Stimulated activated CD4-positive, alpha-beta T cell treated with anti-CD3 and anti-CD28 coated beads, Interleukin-1b, Interleukin-23, amount 100 ng/mL, for 1 hour (primary cell): ENCODE results near the gene GNAT2.

ENCODE experiments used
- DNase-seq, 2 donors: peaks; one replicate each; pipeline ENCODE4 v3.0.0-alpha.2; 2020; ENCODE audit warnings: low read depth in 2 of 2

Gene GNAT2

DNA sequence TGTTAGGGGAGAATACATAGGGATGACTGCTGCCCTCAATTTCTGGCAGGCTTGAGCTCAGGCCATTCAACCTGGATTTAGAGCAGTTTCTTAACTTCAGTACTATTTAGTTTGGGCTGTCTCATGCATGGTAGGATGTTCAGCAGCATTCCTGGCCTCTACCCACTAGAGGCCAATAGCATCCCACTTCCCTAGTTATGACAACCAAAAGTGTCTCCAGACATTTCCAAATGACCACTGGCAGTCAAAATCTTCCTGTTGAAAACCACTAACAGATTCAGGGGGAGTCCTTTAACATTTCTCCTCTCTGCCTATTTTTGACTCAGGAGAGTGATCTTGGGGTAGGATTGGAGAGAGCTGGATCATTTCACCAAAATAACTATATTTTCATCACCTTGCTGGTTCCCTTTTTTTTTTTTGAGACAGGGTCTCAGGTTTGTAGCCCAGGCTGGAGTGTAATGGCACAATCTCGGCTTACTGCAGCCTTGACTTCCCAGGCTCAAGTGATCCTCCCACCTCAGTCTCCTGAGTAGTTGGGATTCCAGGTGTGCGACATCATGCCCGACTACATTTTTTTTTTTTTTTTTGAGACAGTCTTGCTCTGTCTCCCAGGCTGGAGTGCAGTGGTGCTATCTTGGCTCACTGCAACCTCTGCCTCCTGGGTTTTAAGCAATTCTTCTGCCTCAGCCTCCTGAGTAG lies 8.7 kb downstream of the GNAT2 start:
- no peak for DNase-seq

GRCh38 chr1:109609881-109610280 lies 9.5 kb downstream of the GNAT2 start:
- DNase-seq, result no peak

- no peak for DNase-seq
Observed at GRCh38 chr1:109605381-109605780, 14.0 kb downstream of the GNAT2 start.

DNA sequence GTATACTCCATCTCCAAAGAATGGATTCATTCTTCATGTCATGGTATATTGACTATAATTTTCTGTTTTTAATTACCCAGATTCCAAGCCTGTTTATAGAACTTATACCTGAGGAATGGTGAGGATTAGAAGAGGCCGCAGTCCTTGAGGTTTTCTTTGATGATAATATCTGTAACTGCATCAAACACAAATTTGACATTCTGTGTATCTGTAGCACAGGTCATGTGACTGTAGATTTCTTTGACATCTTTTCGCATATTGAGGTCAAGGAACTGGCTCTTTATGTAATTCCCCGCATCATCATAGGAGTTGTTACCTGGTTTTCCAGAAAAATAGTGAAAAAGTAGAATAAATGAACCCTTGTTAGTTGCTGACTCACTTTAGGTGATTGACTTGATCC lies 16.2 kb downstream of the GNAT2 start:
- DNase-seq, result no peak

DNA sequence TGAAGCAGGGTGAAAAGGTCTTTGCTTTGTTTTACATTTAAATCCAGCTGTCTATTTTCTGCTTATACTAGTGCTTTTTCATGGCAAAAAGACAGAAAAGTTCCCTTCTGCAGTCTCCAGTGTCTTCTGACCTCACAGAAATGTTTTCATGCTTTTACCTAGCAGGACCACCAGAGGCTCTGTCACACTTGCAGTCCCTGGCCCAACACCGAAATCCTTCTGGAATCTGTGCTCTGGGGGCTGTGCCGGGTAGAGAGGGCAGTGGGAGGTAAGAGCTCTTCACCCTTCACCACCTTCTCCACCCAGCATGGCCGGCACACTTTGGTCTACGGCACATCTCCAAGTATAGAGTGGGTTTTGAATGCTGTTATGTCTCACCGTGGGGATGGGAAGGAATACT lies 20.8 kb downstream of the GNAT2 start:
- DNase-seq, result no peak

DNA sequence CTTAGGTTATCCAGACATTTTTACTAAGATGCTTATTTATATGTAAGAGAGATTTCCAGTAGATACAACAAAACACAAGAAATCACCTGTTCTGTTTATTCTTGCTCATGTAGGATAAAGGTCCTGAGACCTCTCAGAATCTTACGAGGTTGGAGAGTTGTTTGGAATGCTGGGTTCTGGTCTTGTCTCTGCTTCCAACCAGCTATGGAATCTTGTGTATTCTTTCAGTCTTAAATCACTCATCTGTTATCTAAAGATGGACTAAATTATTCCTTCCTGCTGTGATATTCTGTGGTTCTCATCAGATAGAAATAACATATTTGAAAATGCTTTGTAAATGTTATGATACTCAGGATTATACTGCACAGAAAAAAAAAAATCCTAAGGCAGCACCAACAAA lies 21.3 kb downstream of the GNAT2 start:
- DNase-seq, result no peak

DNA sequence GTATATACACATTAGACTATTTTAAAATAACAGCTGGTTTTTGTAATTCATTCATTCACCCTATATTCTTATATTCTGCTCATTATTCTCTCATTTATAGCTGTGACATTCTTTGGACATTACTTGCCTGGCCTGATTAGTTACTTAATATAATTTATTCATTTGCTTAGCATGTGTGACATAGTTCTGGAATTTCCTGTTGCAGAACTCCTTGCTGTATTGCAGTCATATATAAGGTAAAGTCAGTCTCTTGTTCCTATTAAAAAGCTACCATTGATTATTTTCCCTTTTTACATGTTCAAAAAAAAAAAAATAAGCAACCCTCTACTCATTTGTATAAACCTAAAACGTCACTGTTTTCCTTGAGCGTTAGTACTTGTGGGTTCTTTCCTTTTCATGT lies 23.9 kb downstream of the GNAT2 start:
- no peak for DNase-seq

- no peak for DNase-seq
Observed at GRCh38 chr1:109592916-109593315, 26.5 kb downstream of the GNAT2 start.

DNA sequence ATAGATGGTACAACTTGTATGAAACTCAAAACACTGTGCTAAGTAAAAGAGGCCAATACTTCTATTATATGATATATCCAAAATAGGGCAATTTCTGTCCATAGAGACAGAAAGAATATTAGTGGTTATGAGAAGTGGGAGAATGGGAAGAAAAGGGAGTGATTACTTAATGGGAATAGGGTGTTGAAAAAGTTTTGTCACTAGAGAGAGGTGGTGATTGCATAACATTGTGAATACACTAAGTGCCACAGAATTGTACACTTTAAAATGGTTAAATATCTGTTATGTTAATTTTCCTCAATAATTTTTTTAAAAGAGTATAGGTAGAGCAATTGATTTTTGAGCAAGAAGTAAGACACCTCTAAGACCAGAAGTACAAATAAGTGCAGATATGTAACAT lies 29.7 kb downstream of the GNAT2 start:
- DNase-seq, result no peak

DNA sequence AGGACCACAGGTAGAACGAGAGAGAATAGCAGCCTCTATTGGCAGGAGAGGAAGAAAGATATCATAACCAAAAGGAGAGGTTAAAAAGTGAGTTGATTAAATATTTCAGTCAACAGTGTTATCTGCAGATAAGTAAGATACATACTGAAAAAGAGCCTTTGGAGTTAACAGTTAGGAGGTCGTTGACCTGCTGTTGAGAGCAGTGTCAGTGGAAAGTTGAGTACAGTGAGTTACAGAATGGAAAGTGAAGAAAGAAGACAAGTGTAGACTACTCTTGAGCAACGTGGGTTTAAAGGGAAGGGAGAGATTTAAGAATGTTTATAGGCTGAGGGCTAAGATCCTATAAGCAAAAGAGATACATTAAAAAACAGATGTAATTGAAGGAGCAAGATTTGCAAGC lies 30.2 kb downstream of the GNAT2 start:
- no peak for DNase-seq

- no peak for DNase-seq
Observed at GRCh38 chr1:109586055-109586454, 33.4 kb downstream of the GNAT2 start.

DNA sequence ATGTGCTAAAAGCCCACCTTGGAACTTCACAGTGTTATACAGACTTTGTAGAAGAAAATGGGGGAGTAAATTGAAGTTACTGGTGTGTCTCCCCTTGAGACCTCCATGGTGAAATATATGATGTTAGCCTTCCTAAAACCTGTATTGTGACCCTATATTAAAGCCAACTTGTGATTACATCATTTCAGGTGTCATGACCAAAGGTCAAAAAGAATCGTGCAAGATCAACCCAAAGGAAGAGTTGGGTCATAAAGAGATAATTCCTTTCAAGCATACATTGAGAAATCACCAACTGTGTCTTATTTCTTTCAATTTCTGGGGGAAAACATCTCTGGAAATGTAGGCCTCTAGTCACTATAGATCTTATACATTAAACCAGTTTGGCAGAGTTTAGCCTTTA lies 34.6 kb downstream of the GNAT2 start:
- no peak for DNase-seq

GRCh38 chr1:109582021-109582420 lies 37.4 kb downstream of the GNAT2 start:
- DNase-seq, result no peak

GRCh38 chr1:109579491-109579890 lies 39.9 kb downstream of the GNAT2 start:
- DNase-seq, result no peak

- no peak for DNase-seq
Observed at GRCh38 chr1:109578947-109579443, 40.4 kb downstream of the GNAT2 start.

GRCh38 chr1:109573785-109574184 lies 45.6 kb downstream of the GNAT2 start:
- no peak for DNase-seq

- no peak for DNase-seq
Observed at GRCh38 chr1:109570414-109570813, 49.0 kb downstream of the GNAT2 start.

GRCh38 chr1:109569323-109569722 lies 50.1 kb downstream of the GNAT2 start:
- DNase-seq, result no peak

GRCh38 chr1:109567877-109568672 lies 51.3 kb downstream of the GNAT2 start:
- DNase-seq, result no peak

GRCh38 chr1:109566982-109567381 lies 52.4 kb downstream of the GNAT2 start:
- no peak for DNase-seq

DNA sequence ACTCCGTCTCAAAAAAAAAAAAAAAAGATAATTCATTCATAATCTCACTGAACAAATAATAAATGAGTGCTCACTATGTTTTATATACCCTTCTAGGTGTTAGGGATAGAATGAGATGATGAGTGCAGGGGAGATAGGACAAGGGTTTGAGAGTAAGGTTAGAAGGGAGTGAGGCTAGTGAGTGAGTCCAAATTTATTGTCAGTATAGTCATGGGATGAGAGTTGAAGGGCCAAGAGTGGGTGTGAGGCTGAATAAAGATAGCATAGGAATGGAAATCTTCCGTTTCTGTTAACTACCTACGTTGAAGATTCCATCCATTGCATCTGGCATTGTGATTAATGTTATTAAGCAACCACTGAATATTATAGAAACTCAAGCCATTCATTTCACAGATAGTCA lies 54.2 kb downstream of the GNAT2 start:
- no peak for DNase-seq

DNA sequence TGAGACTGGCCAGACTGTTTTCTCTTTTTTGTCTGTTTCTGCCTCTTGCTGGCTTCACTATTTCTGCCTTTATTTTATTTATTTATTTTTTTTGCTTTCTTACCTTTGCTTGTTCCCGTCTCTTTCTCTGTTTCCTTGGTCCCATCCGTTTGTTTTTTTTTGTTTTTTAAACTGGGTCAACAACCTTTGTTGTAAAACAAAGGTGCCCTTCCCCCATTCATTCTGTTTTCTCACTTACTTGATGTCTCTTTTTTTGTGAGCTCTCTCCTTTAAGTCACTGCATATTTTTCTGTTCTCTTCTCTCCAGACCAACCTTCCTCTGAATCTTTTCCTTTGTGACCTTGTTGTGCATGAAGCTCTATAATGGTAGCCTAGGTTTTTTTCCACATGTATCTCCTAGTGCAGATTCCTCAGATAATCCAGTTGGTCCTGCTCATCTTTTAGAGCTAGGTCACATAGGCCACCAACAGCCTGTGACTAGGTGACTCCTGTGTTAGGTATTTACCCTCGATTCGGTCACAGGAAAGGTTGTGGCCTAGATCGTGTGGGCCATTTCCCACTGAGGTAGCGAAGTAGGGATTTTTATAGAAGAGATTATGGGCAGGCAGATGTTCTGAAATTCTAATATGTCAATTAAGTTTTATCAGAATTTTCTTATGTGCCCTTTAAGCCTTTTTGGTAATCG lies 55.1 kb downstream of the GNAT2 start:
- DNase-seq, result no peak

GRCh38 chr1:109559995-109560394 lies 59.4 kb downstream of the GNAT2 start:
- no peak for DNase-seq
